Ovary (tissue), 9 donors: Measurements from ENCODE around the gene OSBPL1A. TPM values are rescaled to one million over a fixed set of nuclear protein-coding genes. Genes with fewer than 3 reads are reported as not detected.

ENCODE experiments used
- DNase-seq, 5 donors: peaks; one replicate each; pipeline ENCODE4 v3.0.0-alpha.2; 2019 to 2020
- H3K27ac ChIP-seq, 2 donors: fragments of 200-600 bp; one replicate each; pipeline versions ENCODE4 v1.5.1 to v1.8.0; 2019 to 2022
- H3K27me3 ChIP-seq: fragments of 200-600 bp; one replicate; pipeline ENCODE4 v1.8.0; 2022
- H3K36me3 ChIP-seq: fragments of 200-600 bp; sonication (generic); one replicate; pipeline ENCODE4 v1.5.1; 2019
- H3K4me1 ChIP-seq: one replicate; pipeline ENCODE4 v1.8.1; 2013; ENCODE audit warnings: mild to moderate bottlenecking, moderate library complexity; ENCODE audit not compliant: insufficient read depth
- H3K4me3 ChIP-seq: fragments of 200-600 bp; sonication (generic); one replicate; pipeline ENCODE4 v1.5.1; 2017
- H3K9me3 ChIP-seq, 2 donors: fragments of 200-600 bp in 1 of 2; sonication (generic) in 1 of 2; one replicate each; pipeline versions ENCODE4 v1.5.1 to v1.8.1; 2013 to 2019; ENCODE audit warnings: mild to moderate bottlenecking in 1 of 2, moderate library complexity in 1 of 2
- CTCF ChIP-seq, 3 donors: fragments of 450-650 bp in 2 of 3; fragments of 200-600 bp in 1 of 3; IDR thresholded peaks; one replicate each; pipeline versions ENCODE4 v1.5.1 to v1.8.0; 2016 to 2022; ENCODE audit warnings: antibody characterized with exemption in 3 of 3, mild to moderate bottlenecking in 1 of 3
- EP300 ChIP-seq: sonication (generic); formaldehyde crosslinking; IDR thresholded peaks from one replicate; pipeline ENCODE4 v1.6.1; 2017; ENCODE audit warnings: antibody characterized with exemption
- POLR2A ChIP-seq: fragments of 450-650 bp; IDR thresholded peaks from one replicate; pipeline ENCODE4 v1.6.1; 2017; ENCODE audit warnings: antibody characterized with exemption, mild to moderate bottlenecking, moderate library complexity
- WGBS, 3 donors: extraction: QIAGEN DNeasy Blood & Tissue Kit in 1 of 3; methylation state at CpG; one replicate each; pipeline versions ENCODE4 v1.1.5 to v1.1.7; 2013 to 2017; 5-methylcytosine and 5-hydroxymethylcytosine counted together
- intact Hi-C, 4 donors: fragments of 100-400 bp; cut with DNase I; formaldehyde crosslinking; loops; one replicate each; pipeline versions ENCODE4 v1.11.0 to v1.15.1; 2022 to 2023
- polyA plus RNA-seq, 2 donors: library from polyadenylated mRNA; stranded (reverse); fragments of 200-250 nt in 1 of 2; fragments of 350-450 nt in 1 of 2; fragmentation: Illumina TruSeq in 1 of 2; extraction: RNeasy Lipid Tissue Mini Kit (QIAGEN cat#74804) in 1 of 2; gene quantifications; one replicate each; pipeline ENCODE4 v1.2.3, GENCODE V29; 2013 to 2014
- total RNA-seq, 7 donors: library from RNA; depleted of rRNA in 2 of 7; stranded (reverse); fragments of >200 nt in 2 of 7; fragmentation: NEBNext Ultra II Directional in 3 of 7; extraction: Animal tissue kit (Norgen Biotek cat#: 25700) in 3 of 7; gene quantifications; one replicate each; pipeline versions ENCODE4 v1.1.0 to v1.2.4, GENCODE V29; 2016 to 2023
- donor health status: DM: no; HTN: no; CAD: no; lungs with moderate emphysema.
- donor health status: DM: no; HTN: no; CAD: no.
- donor health status: Bipolar disorder and iron deficiency.
- donor health status: DM: yes; HTN: yes; CAD: no.
- donor health status: DM: no; HTN: no; CAD: no.
- donor health status: DM: yes; HTN: yes; CAD: no.

The OSBPL1A gene
- total and polyA plus RNA-seq, 9 donors: 28.1 to 68.9 (median 40.2) TPM

DNA sequence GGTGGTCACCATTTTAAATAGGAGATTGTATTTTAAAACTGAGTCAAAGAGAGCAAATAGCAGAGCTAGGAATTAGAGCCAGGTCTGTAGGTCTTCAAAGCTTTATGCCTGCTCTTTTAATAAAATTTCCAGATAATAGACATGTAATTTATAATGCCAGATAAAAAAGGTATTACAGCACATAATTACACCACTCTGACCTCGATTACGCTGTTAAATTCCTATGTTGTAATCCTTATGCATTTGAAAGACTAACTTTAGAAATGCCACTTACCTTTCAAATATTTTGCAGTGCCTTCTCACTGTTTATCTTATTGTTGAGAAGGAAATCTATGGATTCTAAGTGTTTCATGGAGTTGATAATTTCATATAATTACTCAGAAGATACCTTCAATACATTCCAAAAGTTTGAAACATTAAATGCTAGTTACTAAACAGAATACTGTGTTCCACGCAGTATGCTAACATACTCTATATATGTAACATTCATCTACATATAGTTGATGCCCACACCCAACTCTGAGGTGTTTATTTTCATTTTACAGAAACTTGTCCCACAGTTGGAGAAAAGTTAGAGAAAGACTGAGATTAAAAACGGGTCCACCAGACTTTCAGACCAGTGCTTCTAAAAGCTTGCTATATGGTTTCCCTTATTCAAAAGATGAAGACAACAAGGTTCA is 120.0 kb downstream of the OSBPL1A start:
- intact Hi-C loops: no loop called here
- 82 to 86% (median 83%) methylated on average over 4 of the region's 4 CpGs for WGBS, 3 donors

GRCh38 chr18:24276994-24277393 is 120.6 kb downstream of the OSBPL1A start:
- no peak for DNase-seq
- no peak overlapping the region for H3K27ac ChIP-seq
- H3K27me3 ChIP-seq: no peaks in the 10 kb centered on the region
- no peak overlapping the region for H3K4me3 ChIP-seq
- intact Hi-C loops: no loop called here
- H3K4me1 ChIP-seq: peaks cover 1% of the 10 kb centered on the region
- H3K9me3 ChIP-seq: no peaks in the 10 kb centered on the region
- TF ChIP-seq EP300: no peak
- TF ChIP-seq POLR2A: no peak
- no peak for TF ChIP-seq CTCF (IDR thresholded peaks at IDR 0.05)
- no peaks in the 10 kb centered on the region for H3K36me3 ChIP-seq

More for the DNA sequence above, 120.0 kb downstream of the OSBPL1A start:
- TF ChIP-seq CTCF (IDR thresholded peaks at IDR 0.05): no peak
- TF ChIP-seq POLR2A: no peak
- no peak for TF ChIP-seq EP300
- Histone ChIP-seq H3K9me3 (no peaks in the 10 kb centered on the region), H3K4me1 (peaks cover 1% of the 10 kb centered on the region), H3K27me3 (no peaks in the 10 kb centered on the region), H3K36me3 (no peaks in the 10 kb centered on the region), H3K27ac (no peak overlapping the region), H3K4me3 (no peak overlapping the region)
- DNase-seq: no peak

- H3K4me3 ChIP-seq: no peak overlapping the region
- no peaks in the 10 kb centered on the region for H3K27me3 ChIP-seq
- no peak for DNase-seq
- H3K36me3 ChIP-seq: no peaks in the 10 kb centered on the region
- peaks cover 1% of the 10 kb centered on the region for H3K4me1 ChIP-seq
- TF ChIP-seq POLR2A (no peak), CTCF (IDR thresholded peaks at IDR 0.05) (no peak), EP300 (no peak)
- WGBS, 3 donors: 73 to 83% (median 79%) methylated on average over 3 of the region's 3 CpGs
- H3K27ac ChIP-seq: no peak overlapping the region
- H3K9me3 ChIP-seq: no peaks in the 10 kb centered on the region
- intact Hi-C loops: no loop called here
These were observed 122.8 kb downstream of the OSBPL1A start for GRCh38 chr18:24274837-24275236.

DNA sequence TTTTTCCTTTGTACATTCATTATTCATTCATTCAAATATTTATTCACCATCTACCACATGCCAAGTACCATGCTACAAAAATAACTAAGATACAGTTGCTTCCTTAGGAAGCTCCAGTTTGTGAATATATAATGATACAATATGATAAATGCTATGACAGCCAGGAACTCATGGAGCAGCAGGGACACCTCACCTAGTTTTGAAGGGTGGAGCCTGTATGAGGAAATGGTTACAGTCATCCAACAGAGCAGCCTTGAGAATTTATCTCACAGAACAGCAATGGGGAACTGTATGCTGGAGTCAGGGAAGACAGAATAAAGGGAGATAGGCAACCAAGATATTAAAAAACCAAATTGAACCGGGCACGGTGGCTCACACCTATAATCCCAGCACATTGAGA is 124.0 kb downstream of the OSBPL1A start:
- Histone ChIP-seq H3K4me1 (peaks cover 1% of the 10 kb centered on the region), H3K9me3 (no peaks in the 10 kb centered on the region), H3K4me3 (no peak overlapping the region), H3K27me3 (no peaks in the 10 kb centered on the region), H3K27ac (no peak overlapping the region), H3K36me3 (no peaks in the 10 kb centered on the region)
- DNase-seq: no peak
- intact Hi-C loops: no loop called here
- WGBS, 3 donors: 89 to 93% (median 92%) methylated on average over 2 of the region's 2 CpGs
- TF ChIP-seq POLR2A: no peak
- no peak for TF ChIP-seq CTCF (IDR thresholded peaks at IDR 0.05)
- TF ChIP-seq EP300: no peak
